ENCODE data around the gene LGALS14. TPM values are rescaled to one million over a fixed set of nuclear protein-coding genes. Genes with fewer than 3 reads are reported as not detected.

Gene LGALS14
- total and polyA plus RNA-seq, 2 of the 8 experiments (the other 6 are each of a cell fraction or from before 2014, with no cell fraction given): 0.50 to 0.77 TPM

Small RNA genes within 50 kb of the gene (small RNA-seq; reads per million reads assigned to genes)
- not detected for gene RPS29P27 (ENCODE audit: insufficient read depth)

Other genes starting within 250 kb of the LGALS14 start
- gene TIMM50, start 223.6 kb upstream of the LGALS14 start, total RNA-seq (2021; fragmentation: NEBNext Ultra II Directional; extraction: Animal tissue kit (Norgen Biotek cat#: 25700)): 153 and 155 TPM in 2 replicates
- 187 and 217 TPM in 2 replicates for gene TIMM50, start 223.6 kb upstream of the LGALS14 start, polyA plus RNA-seq (2011; rRNA removed)
- 11.3 and 12.2 TPM in 2 replicates for gene DLL3, start 205.5 kb upstream of the LGALS14 start, total RNA-seq (2021; fragmentation: NEBNext Ultra II Directional; extraction: Animal tissue kit (Norgen Biotek cat#: 25700))
- 13.8 and 16.6 TPM in 2 replicates for gene DLL3, start 205.5 kb upstream of the LGALS14 start, polyA plus RNA-seq (2011; rRNA removed)
- 8.4 and 11.0 TPM in 2 replicates for gene SELENOV, start 189.3 kb upstream of the LGALS14 start, total RNA-seq (2021; fragmentation: NEBNext Ultra II Directional; extraction: Animal tissue kit (Norgen Biotek cat#: 25700))
- gene SELENOV, start 189.3 kb upstream of the LGALS14 start, polyA plus RNA-seq (2011; rRNA removed): 10.7 and 21.8 TPM in 2 replicates
- 2.4 and 3.4 TPM in 2 replicates for gene EID2B, start 171.6 kb upstream of the LGALS14 start, total RNA-seq (2021; fragmentation: NEBNext Ultra II Directional; extraction: Animal tissue kit (Norgen Biotek cat#: 25700))
- gene EID2B, start 171.6 kb upstream of the LGALS14 start, polyA plus RNA-seq (2011; rRNA removed): 2.1 and 11.3 TPM in 2 replicates
- 29.6 and 29.9 TPM in 2 replicates for gene EID2, start 164.3 kb upstream of the LGALS14 start, total RNA-seq (2021; fragmentation: NEBNext Ultra II Directional; extraction: Animal tissue kit (Norgen Biotek cat#: 25700))
- gene EID2, start 164.3 kb upstream of the LGALS14 start, polyA plus RNA-seq (2011; rRNA removed): 7.6 and 7.8 TPM in 2 replicates
- gene LGALS13, start 102.0 kb upstream of the LGALS14 start, total RNA-seq (2021; fragmentation: NEBNext Ultra II Directional; extraction: Animal tissue kit (Norgen Biotek cat#: 25700)): not detected in 2 replicates
- gene LGALS13, start 102.0 kb upstream of the LGALS14 start, polyA plus RNA-seq (2011; rRNA removed): not detected in 2 replicates
- not detected in 2 replicates for gene LGALS16, start 48.6 kb upstream of the LGALS14 start, total RNA-seq (2021; fragmentation: NEBNext Ultra II Directional; extraction: Animal tissue kit (Norgen Biotek cat#: 25700))
- gene LGALS16, start 48.6 kb upstream of the LGALS14 start, polyA plus RNA-seq (2011; rRNA removed): not detected in 2 replicates
- 10.1 and 12.4 TPM in 2 replicates for gene CLC, start 33.5 kb downstream of the LGALS14 start, total RNA-seq (2021; fragmentation: NEBNext Ultra II Directional; extraction: Animal tissue kit (Norgen Biotek cat#: 25700))
- gene CLC, start 33.5 kb downstream of the LGALS14 start, polyA plus RNA-seq (2011; rRNA removed): 4.0 and 6.4 TPM in 2 replicates
- not detected in 2 replicates for gene LEUTX, start 74.4 kb downstream of the LGALS14 start, total RNA-seq (2021; fragmentation: NEBNext Ultra II Directional; extraction: Animal tissue kit (Norgen Biotek cat#: 25700))
- not detected in 2 replicates for gene LEUTX, start 74.4 kb downstream of the LGALS14 start, polyA plus RNA-seq (2011; rRNA removed)
- gene DYRK1B, start 129.7 kb downstream of the LGALS14 start, total RNA-seq (2021; fragmentation: NEBNext Ultra II Directional; extraction: Animal tissue kit (Norgen Biotek cat#: 25700)): 14.8 and 15.8 TPM in 2 replicates
- gene DYRK1B, start 129.7 kb downstream of the LGALS14 start, polyA plus RNA-seq (2011; rRNA removed): 6.9 and 13.6 TPM in 2 replicates
- 790 and 809 TPM in 2 replicates for gene FBL, start 141.9 kb downstream of the LGALS14 start, total RNA-seq (2021; fragmentation: NEBNext Ultra II Directional; extraction: Animal tissue kit (Norgen Biotek cat#: 25700))
- 1,361 and 1,596 TPM in 2 replicates for gene FBL, start 141.9 kb downstream of the LGALS14 start, polyA plus RNA-seq (2011; rRNA removed)
- gene FCGBP, start 230.2 kb downstream of the LGALS14 start, total RNA-seq (2021; fragmentation: NEBNext Ultra II Directional; extraction: Animal tissue kit (Norgen Biotek cat#: 25700)): 2.9 and 3.1 TPM in 2 replicates
- gene FCGBP, start 230.2 kb downstream of the LGALS14 start, polyA plus RNA-seq (2011; rRNA removed): 1.1 and 2.6 TPM in 2 replicates

Data from H1 (cell line).